Transverse colon (tissue), 3 donors: ENCODE measurements around the gene CCT7.

ENCODE experiments used
- EP300 ChIP-seq: sonication (generic); formaldehyde crosslinking; IDR thresholded peaks from one replicate; pipeline ENCODE4 v1.6.1; 2017; ENCODE audit warnings: antibody characterized with exemption, low read depth
- TF ChIP-seq, protein P1 (sequence below), 5 experiments: fragments of 200-600 bp in 3 of 5; fragments of 450-650 bp in 2 of 5; sonication (generic) in 3 of 5; IDR thresholded peaks; 1 replicate in 2 of 5; 2 replicates in 3 of 5; pipeline ENCODE4 v1.5.1; 2016 to 2017; ENCODE audit warnings: antibody characterized with exemption in 5 of 5, inconsistent platforms in 3 of 5, mild to moderate bottlenecking in 2 of 5, moderate library complexity in 1 of 5

DNA sequence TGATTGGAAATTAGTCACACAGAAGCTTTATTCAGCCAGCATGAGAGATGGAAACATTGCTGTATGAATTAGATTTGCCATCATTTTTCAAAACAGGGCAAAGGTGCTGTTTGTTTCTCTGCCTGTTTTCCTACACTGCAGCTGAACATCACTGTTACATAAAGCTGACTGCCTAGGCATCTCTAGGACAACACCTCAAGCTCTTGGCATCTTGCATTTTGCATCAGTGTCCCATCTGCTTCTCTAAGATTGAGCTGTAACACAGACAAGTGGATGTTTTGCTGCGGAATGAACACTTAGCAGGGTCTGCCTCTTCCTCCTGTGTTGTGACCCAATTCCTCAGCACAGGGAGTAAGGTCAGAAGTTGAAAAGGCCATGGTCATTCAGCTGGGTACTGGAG is 4.9 kb downstream of the CCT7 start:
- TF ChIP-seq, protein P1, sequence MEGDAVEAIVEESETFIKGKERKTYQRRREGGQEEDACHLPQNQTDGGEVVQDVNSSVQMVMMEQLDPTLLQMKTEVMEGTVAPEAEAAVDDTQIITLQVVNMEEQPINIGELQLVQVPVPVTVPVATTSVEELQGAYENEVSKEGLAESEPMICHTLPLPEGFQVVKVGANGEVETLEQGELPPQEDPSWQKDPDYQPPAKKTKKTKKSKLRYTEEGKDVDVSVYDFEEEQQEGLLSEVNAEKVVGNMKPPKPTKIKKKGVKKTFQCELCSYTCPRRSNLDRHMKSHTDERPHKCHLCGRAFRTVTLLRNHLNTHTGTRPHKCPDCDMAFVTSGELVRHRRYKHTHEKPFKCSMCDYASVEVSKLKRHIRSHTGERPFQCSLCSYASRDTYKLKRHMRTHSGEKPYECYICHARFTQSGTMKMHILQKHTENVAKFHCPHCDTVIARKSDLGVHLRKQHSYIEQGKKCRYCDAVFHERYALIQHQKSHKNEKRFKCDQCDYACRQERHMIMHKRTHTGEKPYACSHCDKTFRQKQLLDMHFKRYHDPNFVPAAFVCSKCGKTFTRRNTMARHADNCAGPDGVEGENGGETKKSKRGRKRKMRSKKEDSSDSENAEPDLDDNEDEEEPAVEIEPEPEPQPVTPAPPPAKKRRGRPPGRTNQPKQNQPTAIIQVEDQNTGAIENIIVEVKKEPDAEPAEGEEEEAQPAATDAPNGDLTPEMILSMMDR (IDR thresholded peaks at IDR 0.05), result no peak
- no peak for TF ChIP-seq EP300
